ENCODE data around the gene IL6ST.

GRCh38 chr5:55899344-55899743, 95.4 kb downstream of the IL6ST start:
- TF ChIP-seq POLR2A (IDR thresholded peaks at IDR 0.05) (no peak), CTCF (IDR thresholded peaks at IDR 0.05) (no peak)
